GM12878 (cell line): ENCODE data around the gene CEP131. TPM values are rescaled to one million over a fixed set of nuclear protein-coding genes. Genes with fewer than 3 reads are reported as not detected.

Experiments used
- ATAC-seq: fragments of 200-7000 bp; cut with Tn5 transposase; 3 replicates; pipeline ENCODE4 v1.9.1; 2020; ENCODE audit warnings: mild to moderate bottlenecking, moderate library complexity
- BruUV-seq: library from RNA; stranded (reverse); fragments of 400-500 nt; replicated peaks from 2 replicates; lab custom pipeline; 2021; lab: Mats Ljungman, UMichigan
- CTCF ChIA-PET: fragments of 300-600 bp; sonication (Branson Sonifier 250); formaldehyde crosslinking; extraction: SDS; loops from one replicate; lab custom pipeline; 2021; ENCODE audit warnings: inconsistent platforms; lab: Yijun Ruan, JAX
- POLR2A ChIA-PET: fragments of 350-600 bp; formaldehyde crosslinking; extraction: SDS; loops from one replicate; lab custom pipeline; 2021; ENCODE audit warnings: inconsistent platforms; lab: Charles Lee
- RAD21 ChIA-PET: fragments of 300-600 bp; sonication (Branson Sonifier 250); formaldehyde crosslinking; loops from one replicate; lab custom pipeline; 2023; ENCODE audit warnings: antibody characterized with exemption; ENCODE audit not compliant: unreplicated experiment; lab: Charles Lee
- SMC1A ChIA-PET: fragments of 300-600 bp; sonication (Branson Sonifier 250); formaldehyde crosslinking; loops from one replicate; lab custom pipeline; 2023; ENCODE audit not compliant: unreplicated experiment, uncharacterized antibody; lab: Charles Lee
- DNase-seq: peaks from one replicate; pipeline ENCODE4 v3.0.0-alpha.2; 2011; ENCODE audit warnings: low read depth, low spot score
- FAIRE-seq: peaks from 3 replicates; lab custom pipeline; 2011; peaks lifted over from hg19 to GRCh38; lab: Jason Lieb, UNC
- H2AFZ ChIP-seq: 2 replicates; pipeline ENCODE4 v1.6.0; 2011; ENCODE audit warnings: low read depth, low read length, control low read depth; ENCODE audit not compliant: control insufficient read depth
- H3K27ac ChIP-seq: 2 replicates; pipeline ENCODE4 v1.5.1; 2011; ENCODE audit warnings: control low read depth; ENCODE audit not compliant: control insufficient read depth, insufficient read depth
- H3K27me3 ChIP-seq, 2 experiments: replicated peaks in 1 of 2; 2 replicates each; pipeline versions ENCODE4 v1.6.0 to v1.6.1; 2011; ENCODE audit warnings: low read length in 1 of 2; ENCODE audit not compliant: control insufficient read depth in 2 of 2, insufficient read depth in 2 of 2
- H3K36me3 ChIP-seq, 2 experiments: 2 replicates each; pipeline ENCODE4 v1.5.1; 2011; ENCODE audit warnings: low read length in 1 of 2; ENCODE audit not compliant: control insufficient read depth in 2 of 2, insufficient read depth in 2 of 2
- H3K4me1 ChIP-seq: 2 replicates; pipeline ENCODE4 v1.6.1; 2011; ENCODE audit warnings: mild to moderate bottlenecking, low read length, moderate library complexity, mixed read lengths; ENCODE audit not compliant: control insufficient read depth, insufficient read depth
- H3K4me2 ChIP-seq: 2 replicates; pipeline ENCODE4 v1.6.0; 2011; ENCODE audit warnings: control low read depth; ENCODE audit not compliant: control insufficient read depth, insufficient read depth
- H3K4me3 ChIP-seq: fragments of 200-600 bp; sonication (generic); 2 replicates; pipeline ENCODE4 v1.5.1; 2016
- H3K79me2 ChIP-seq: 2 replicates; pipeline ENCODE4 v1.6.0; 2011; ENCODE audit warnings: low read length; ENCODE audit not compliant: control insufficient read depth, insufficient read depth
- H3K9ac ChIP-seq: 2 replicates; pipeline ENCODE4 v1.8.0; 2011; ENCODE audit warnings: low read length, control low read depth, mixed read lengths; ENCODE audit not compliant: control insufficient read depth, insufficient read depth
- H3K9me3 ChIP-seq: replicated peaks from 3 replicates; pipeline ENCODE4 v1.5.1; 2011; ENCODE audit warnings: mild to moderate bottlenecking, low read length; ENCODE audit not compliant: control insufficient read depth, insufficient read depth
- H4K20me1 ChIP-seq: 2 replicates; pipeline ENCODE4 v1.6.0; 2011; ENCODE audit not compliant: control insufficient read depth, insufficient read depth
- CREB1 ChIP-seq: IDR thresholded peaks from 2 replicates; pipeline ENCODE4 v1.6.1; 2012; ENCODE audit warnings: low read depth, mild to moderate bottlenecking, inconsistent platforms
- EP300 ChIP-seq, 2 experiments: fragments of 150-350 bp in 1 of 2; IDR thresholded peaks; 2 replicates each; pipeline ENCODE4 v1.6.1; 2011 to 2012; ENCODE audit warnings: low read depth in 2 of 2, low read length in 2 of 2, borderline replicate concordance in 1 of 2, improper control_type of control experiment in 1 of 2, inconsistent platforms in 1 of 2; ENCODE audit not compliant: control insufficient read depth in 1 of 2
- HDAC2 ChIP-seq: fragments of 200-600 bp; sonication (generic); IDR thresholded peaks from 2 replicates; pipeline ENCODE4 v1.6.1; 2017
- IKZF1 ChIP-seq: fragments of 450-650 bp; conservative IDR thresholded peaks from 2 replicates; pipeline ENCODE4 v1.6.1; 2017; ENCODE audit warnings: antibody characterized with exemption, mild to moderate bottlenecking
- IRF3 ChIP-seq: fragments of 450-650 bp; IDR thresholded peaks from 2 replicates; pipeline ENCODE4 v1.6.1; 2014; ENCODE audit warnings: mild to moderate bottlenecking
- KAT2A ChIP-seq: conservative IDR thresholded peaks from 2 replicates; pipeline ENCODE4 v1.6.1; 2011; ENCODE audit warnings: low read depth, low read length; ENCODE audit not compliant: control insufficient read depth
- LARP7 ChIP-seq: fragments of 450-650 bp; IDR thresholded peaks from 2 replicates; pipeline ENCODE4 v1.6.1; 2017; ENCODE audit warnings: mild to moderate bottlenecking
- NR2F1 ChIP-seq: fragments of 450-650 bp; conservative IDR thresholded peaks from 2 replicates; pipeline ENCODE4 v1.6.1; 2017; ENCODE audit warnings: mild to moderate bottlenecking
- PAX5 ChIP-seq: IDR thresholded peaks from 2 replicates; pipeline ENCODE4 v1.6.1; 2011; ENCODE audit warnings: low read depth, low read length, borderline replicate concordance
- PBX3 ChIP-seq: IDR thresholded peaks from 2 replicates; pipeline ENCODE4 v1.6.1; 2011; ENCODE audit warnings: mild to moderate bottlenecking, low read depth, low read length, moderate library complexity; ENCODE audit not compliant: insufficient replicate concordance
- POLR2AphosphoS5 ChIP-seq: IDR thresholded peaks from 2 replicates; pipeline ENCODE4 v1.6.1; 2011; ENCODE audit warnings: mild to moderate bottlenecking, low read length, inconsistent platforms
- RELB ChIP-seq: fragments of 450-650 bp; IDR thresholded peaks from 2 replicates; pipeline ENCODE4 v1.6.1; 2017; ENCODE audit warnings: low read depth, mild to moderate bottlenecking, moderate library complexity
- SP1 ChIP-seq: IDR thresholded peaks from one replicate; pipeline ENCODE4 v1.6.1; 2011; ENCODE audit warnings: low read depth, low read length
- SREBF2 ChIP-seq: IDR thresholded peaks from 2 replicates; pipeline ENCODE4 v1.6.1; 2012; ENCODE audit warnings: mild to moderate bottlenecking, low read length
- SRF ChIP-seq, 2 experiments: IDR thresholded peaks; 2 replicates each; pipeline ENCODE4 v1.6.1; 2011; ENCODE audit warnings: low read depth in 2 of 2, low read length in 2 of 2, mild to moderate bottlenecking in 1 of 2, moderate library complexity in 1 of 2
- YY1 ChIP-seq: IDR thresholded peaks from 2 replicates; pipeline ENCODE4 v1.6.1; 2011; ENCODE audit warnings: low read depth, mild to moderate bottlenecking, low read length
- WGBS: methylation state at CpG from one replicate; pipeline ENCODE4 v1.1.6; 2016; ENCODE audit warnings: low lambda C conversion rate; ENCODE audit not compliant: insufficient replicate concordance, insufficient coverage; ENCODE audit errors: missing lambda C conversion rate; 5-methylcytosine and 5-hydroxymethylcytosine counted together
- in situ Hi-C: fragments of 300-500 bp; cut with MboI; formaldehyde crosslinking; loops from 9 replicates; pipeline ENCODE4 v1.14.3; 2018; ENCODE audit warnings: mixed read lengths
- intact Hi-C: fragments of 100-400 bp; cut with micrococcal nuclease; formaldehyde crosslinking; loops from one replicate; pipeline ENCODE4 v1.14.2; 2022; ENCODE audit not compliant: unreplicated experiment
- polyA plus RNA-seq, 11 experiments: library from polyadenylated mRNA; depleted of rRNA in 4 of 11; unstranded in 6 of 11; stranded (reverse) in 5 of 11; fragments of >200 nt; fragmentation: Nextera tagmentation in 4 of 11; fragmentation: Illumina TruSeq in 1 of 11; extraction: Ambion mirVana in 4 of 11; extraction: Trizol in 1 of 11; gene quantifications; 1 replicate in 1 of 11; 2 replicates in 10 of 11; pipeline versions ENCODE4 v1.2.1 to v1.2.3, GENCODE V29; 2011 to 2016; ENCODE audit warnings: inconsistent platforms in 2 of 11, missing spikeins in 2 of 11, low read depth in 1 of 11
- total RNA-seq, 4 experiments: library from RNA; depleted of rRNA in 3 of 4; stranded (reverse); fragments of >200 nt in 3 of 4; fragmentation: Illumina TruSeq in 1 of 4; extraction: Trizol in 1 of 4; gene quantifications; 2 replicates each; pipeline versions ENCODE4 v1.2.1 to v1.2.3, GENCODE V29; 2013 to 2021

CEP131 gene
- total and polyA plus RNA-seq, 10 of the 15 experiments (the other 5 are each of a cell fraction or from before 2014, with no cell fraction given): 0.05 to 17.3 (median 6.7) TPM

- no peak for TF ChIP-seq SREBF2
Measured at GRCh38 chr17:81190591-81190990, 32.2 kb downstream of the CEP131 start (continued).

GRCh38 chr17:81189670-81190530 lies 32.9 kb downstream of the CEP131 start:
- no peak overlapping the region for H2AFZ ChIP-seq
- TF ChIP-seq HDAC2 (no peak), YY1 (no peak), PAX5 (no peak), CREB1 (no peak), IRF3 (no peak), SRF (IDR thresholded peaks at IDR 0.05; ENCODE audit: low read depth in 2 of 2, low read length in 2 of 2) (no peak), RELB (no peak), LARP7 (no peak), POLR2AphosphoS5 (no peak), KAT2A (no peak), SP1 (no peak), IKZF1 (no peak), NR2F1 (no peak), EP300 (IDR thresholded peaks at IDR 0.05; ENCODE audit: borderline replicate concordance in 1 of 2, control insufficient read depth in 1 of 2, low read depth in 2 of 2, low read length in 2 of 2) (no peak), PBX3 (no peak)
- ChIA-PET RAD21 (no interaction called here), SMC1A (no interaction called here), CTCF (no interaction called here), POLR2A (no interaction called here)
- peaks cover 3% of the 10 kb centered on the region; the same call in 1 of the 2 replicates for H3K4me1 ChIP-seq
- no peaks in the 10 kb centered on the region for H3K79me2 ChIP-seq
- H3K9ac ChIP-seq: no peak overlapping the region
- H3K36me3 ChIP-seq: no peaks in the 10 kb centered on the region; a peak in 2 of 4 replicates
- intact Hi-C loops: no loop called here
- H3K9me3 ChIP-seq: no peaks in the 10 kb centered on the region
- H4K20me1 ChIP-seq: no peaks in the 10 kb centered on the region
- DNase-seq: no peak
- H3K4me2 ChIP-seq: no peak overlapping the region
- no peak overlapping the region for H3K27ac ChIP-seq
- WGBS: 84% methylated on average over 27 of the region's 27 CpGs
- no peak overlapping the region for H3K4me3 ChIP-seq
- no peak for FAIRE-seq
- no TSS peak for BruUV-seq
- in situ Hi-C loops: no loop called here
- no peak for ATAC-seq
- H3K27me3 ChIP-seq: no peaks in the 10 kb centered on the region
